Keratinocyte (primary cell): ENCODE results near the gene VANGL1. TPM values are rescaled to one million over a fixed set of nuclear protein-coding genes. Genes with fewer than 3 reads are reported as not detected.

ENCODE experiments used
- DNase-seq: peaks from one replicate; pipeline ENCODE4 v3.0.0-alpha.2; 2011; ENCODE audit warnings: low read depth, missing footprints, low spot score
- FAIRE-seq: peaks from 2 replicates; lab custom pipeline; 2011; peaks lifted over from hg19 to GRCh38; lab: Jason Lieb, UNC
- H2AFZ ChIP-seq: 2 replicates; pipeline ENCODE4 v1.6.0; 2012; ENCODE audit warnings: low read length, control low read depth, inconsistent platforms; ENCODE audit not compliant: control insufficient read depth
- H3K27ac ChIP-seq: 2 replicates; pipeline ENCODE4 v1.5.1; 2011; ENCODE audit warnings: low read length; ENCODE audit not compliant: control insufficient read depth, insufficient read depth
- H3K27me3 ChIP-seq: 3 replicates; pipeline ENCODE4 v1.6.0; 2011; ENCODE audit warnings: low read length; ENCODE audit not compliant: control insufficient read depth, insufficient read depth; ENCODE audit errors: extremely low read depth
- H3K36me3 ChIP-seq, 2 experiments: 2 replicates in 1 of 2; 3 replicates in 1 of 2; pipeline ENCODE4 v1.5.1; 2011; ENCODE audit warnings: low read length in 2 of 2, mild to moderate bottlenecking in 1 of 2; ENCODE audit not compliant: control insufficient read depth in 2 of 2, insufficient read depth in 2 of 2; ENCODE audit errors: extremely low read depth in 1 of 2
- H3K4me1 ChIP-seq: 3 replicates; pipeline ENCODE4 v1.5.1; 2011; ENCODE audit warnings: low read length; ENCODE audit not compliant: control insufficient read depth, insufficient read depth; ENCODE audit errors: extremely low read depth
- H3K4me2 ChIP-seq: 3 replicates; pipeline ENCODE4 v1.6.0; 2011; ENCODE audit warnings: low read depth, low read length; ENCODE audit not compliant: control insufficient read depth, insufficient read depth; ENCODE audit errors: extremely low read depth
- H3K4me3 ChIP-seq, 3 experiments: fragments of 200-600 bp in 1 of 3; sonication (generic) in 1 of 3; 2 replicates in 2 of 3; 3 replicates in 1 of 3; pipeline ENCODE4 v1.5.1; 2011 to 2016; ENCODE audit warnings: low read length in 3 of 3, mild to moderate bottlenecking in 3 of 3, control low read depth in 2 of 3, inconsistent platforms in 1 of 3, low read depth in 1 of 3, mixed read lengths in 1 of 3, mixed run types in 1 of 3, moderate library complexity in 1 of 3; ENCODE audit not compliant: control insufficient read depth in 2 of 3, insufficient read depth in 2 of 3; ENCODE audit errors: extremely low read depth in 1 of 3
- H3K79me2 ChIP-seq: 2 replicates; pipeline ENCODE4 v1.6.0; 2012; ENCODE audit warnings: low read length; ENCODE audit not compliant: control insufficient read depth, insufficient read depth
- H3K9ac ChIP-seq: 3 replicates; pipeline ENCODE4 v1.6.0; 2011; ENCODE audit warnings: low read length; ENCODE audit not compliant: control insufficient read depth, insufficient read depth; ENCODE audit errors: extremely low read depth
- H3K9me1 ChIP-seq: 3 replicates; pipeline ENCODE4 v1.6.0; 2011; ENCODE audit warnings: low read length; ENCODE audit not compliant: control insufficient read depth, insufficient read depth; ENCODE audit errors: extremely low read depth
- H3K9me3 ChIP-seq: 2 replicates; pipeline ENCODE4 v1.5.1; 2012; ENCODE audit warnings: low read depth, low read length; ENCODE audit not compliant: control insufficient read depth
- H4K20me1 ChIP-seq: 3 replicates; pipeline ENCODE4 v1.6.0; 2011; ENCODE audit warnings: low read length; ENCODE audit not compliant: control insufficient read depth, insufficient read depth; ENCODE audit errors: extremely low read depth
- CTCF ChIP-seq, 3 experiments: IDR thresholded peaks in 1 of 3; conservative IDR thresholded peaks in 1 of 3; optimal IDR thresholded peaks in 1 of 3; 2 replicates in 2 of 3; 3 replicates in 1 of 3; pipeline versions ENCODE3 to v1.5.1; 2011; ENCODE audit warnings: low read length in 3 of 3, mild to moderate bottlenecking in 3 of 3, moderate library complexity in 2 of 3, control low read depth in 1 of 3, inconsistent platforms in 1 of 3; ENCODE audit not compliant: insufficient read depth in 2 of 3; ENCODE audit errors: extremely low read depth in 1 of 3
- EZH2 ChIP-seq: IDR thresholded peaks from one replicate; pipeline ENCODE4 v1.6.1; 2012; ENCODE audit warnings: inconsistent platforms, mild to moderate bottlenecking, low read length, moderate library complexity
- dilution Hi-C: fragments of 300-500 bp; cut with MboI; formaldehyde crosslinking; loops from one replicate; pipeline ENCODE4 v1.7.0; 2020; ENCODE audit warnings: low sequenced_read_pairs; ENCODE audit not compliant: extremely low pct_ligation_motif_present
- polyA plus RNA-seq, 5 experiments: library from polyadenylated mRNA; depleted of rRNA in 3 of 5; stranded (reverse) in 3 of 5; stranded (forward) in 1 of 5; unstranded in 1 of 5; fragments of >200 nt; gene quantifications; 1 replicate in 1 of 5; 2 replicates in 3 of 5; 3 replicates in 1 of 5; pipeline versions ENCODE4 v1.2.1 to v1.2.3, GENCODE V29; 2011 to 2012; ENCODE audit warnings: missing spikeins in 2 of 5, low read depth in 1 of 5, low replicate concordance in 1 of 5

Gene VANGL1
- polyA plus RNA-seq, 1 donor (not counting 4 experiments of a cell fraction or from before 2014, with no cell fraction given): 22.4 TPM

DNA sequence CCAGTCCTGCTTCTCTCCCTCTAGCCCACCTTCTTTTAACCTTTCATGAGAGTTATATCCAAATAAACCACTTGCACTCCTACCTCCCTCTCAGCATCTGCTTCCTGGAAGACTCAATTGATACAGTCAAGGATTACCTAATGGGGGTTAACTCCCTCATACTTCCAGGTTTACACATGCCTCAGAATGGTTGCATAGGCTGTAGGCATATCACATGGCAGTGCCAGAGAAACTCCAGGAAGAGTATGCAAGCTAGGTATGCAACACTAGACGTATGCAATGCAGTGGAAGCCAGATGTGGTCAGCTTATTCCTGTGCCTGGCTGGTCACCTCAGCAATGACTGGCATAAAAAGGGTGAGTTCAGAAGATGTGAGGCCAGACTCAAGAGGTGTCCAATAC is 32.7 kb upstream of the VANGL1 start:
- Histone ChIP-seq H3K9me1 (no peaks in the 10 kb centered on the region), H3K4me3 (no peak overlapping the region), H3K27ac (no peak overlapping the region), H3K79me2 (no peaks in the 10 kb centered on the region), H3K4me1 (peaks cover 10% of the 10 kb centered on the region), H3K4me2 (no peak overlapping the region), H3K9me3 (no peaks in the 10 kb centered on the region), H4K20me1 (no peaks in the 10 kb centered on the region), H3K27me3 (no peaks in the 10 kb centered on the region), H3K9ac (no peak overlapping the region), H2AFZ (no peak overlapping the region), H3K36me3 (no peaks in the 10 kb centered on the region)
- no peak for DNase-seq
- peak; percentile 43 for FAIRE-seq
- dilution Hi-C loops: no loop called here
- no peak for TF ChIP-seq CTCF (optimal IDR thresholded peaks at IDR 0.05 in 1 of 3, IDR thresholded peaks at IDR 0.05 in 1 of 3, conservative IDR thresholded peaks at IDR 0.05 in 1 of 3; ENCODE audit: extremely low read depth in 1 of 3, insufficient read depth in 2 of 3, low read length in 3 of 3)

DNA sequence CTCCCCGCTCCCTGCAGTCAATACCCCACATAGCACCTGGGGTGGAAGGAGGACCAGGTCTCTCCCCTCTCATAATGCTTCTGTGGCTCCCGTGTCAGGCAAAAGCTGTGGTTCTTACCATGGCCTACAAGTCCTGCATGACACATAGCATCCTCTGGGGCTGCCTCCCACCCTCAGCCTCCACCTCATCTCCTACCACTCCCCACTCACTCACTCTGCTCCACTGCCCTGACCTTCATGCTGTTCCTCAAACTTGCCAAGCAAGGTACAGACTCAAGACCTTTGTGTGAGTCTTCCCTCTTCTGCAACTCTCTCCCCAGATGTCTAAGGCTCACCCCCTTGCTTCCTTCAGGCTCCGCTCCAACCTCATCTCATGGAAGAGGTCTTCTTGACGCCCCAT is 28.0 kb upstream of the VANGL1 start:
- dilution Hi-C loops: no loop called here
- H3K4me3 ChIP-seq: no peak overlapping the region
- no peak overlapping the region for H2AFZ ChIP-seq
- H3K9ac ChIP-seq: no peak overlapping the region
- FAIRE-seq: no peak
- no peaks in the 10 kb centered on the region for H3K4me1 ChIP-seq
- H3K27ac ChIP-seq: no peak overlapping the region
- H3K36me3 ChIP-seq: no peaks in the 10 kb centered on the region
- H3K27me3 ChIP-seq: no peaks in the 10 kb centered on the region
- TF ChIP-seq CTCF (optimal IDR thresholded peaks at IDR 0.05 in 1 of 3, IDR thresholded peaks at IDR 0.05 in 1 of 3, conservative IDR thresholded peaks at IDR 0.05 in 1 of 3; ENCODE audit: extremely low read depth in 1 of 3, insufficient read depth in 2 of 3, low read length in 3 of 3) (no peak), EZH2 (no peak)
- no peaks in the 10 kb centered on the region for H3K9me3 ChIP-seq
- DNase-seq: no peak
- H4K20me1 ChIP-seq: no peaks in the 10 kb centered on the region
- H3K9me1 ChIP-seq: no peaks in the 10 kb centered on the region
- H3K4me2 ChIP-seq: no peak overlapping the region
- H3K79me2 ChIP-seq: no peaks in the 10 kb centered on the region
